GM21447 (cell line): ENCODE measurements around the gene S100A4.
A peak's percentile ranks its signal among the peaks of the same experiment; 100 is the strongest.
"Not testable (repeated sequence)": the region's sequence is repeated elsewhere in the genome, so short reads cannot be mapped to it uniquely, and the experiment has no call there.

Source experiments
- ATAC-seq: cut with Tn5 transposase; IDR thresholded peaks from one replicate; pipeline ENCODE4 v1.9.1; 2021; ENCODE audit not compliant: unreplicated experiment

The S100A4 gene

GRCh38 chr1:153545067-153546055, at the start of gene S100A4:
Gene S100A4 (minus strand): TSS chr1:153545806. CDS start chr1:153544794, 1,012 bp downstream.
- peak; percentile 57 for ATAC-seq

GRCh38 chr1:153592748-153593147, 47.1 kb upstream of the S100A4 start:
- no peak for ATAC-seq

- ATAC-seq, result no peak
Measured at GRCh38 chr1:153588482-153588881, 42.9 kb upstream of the S100A4 start.

- not testable (repeated sequence) for ATAC-seq
Measured at GRCh38 chr1:153588033-153588432, 42.4 kb upstream of the S100A4 start.

- no peak for ATAC-seq
Measured at GRCh38 chr1:153587314-153587713, 41.7 kb upstream of the S100A4 start.

GRCh38 chr1:153586347-153586746, 40.7 kb upstream of the S100A4 start:
- ATAC-seq, result no peak

- ATAC-seq, result no peak
Measured at GRCh38 chr1:153585006-153585405, 39.4 kb upstream of the S100A4 start.

- ATAC-seq, result no peak
Measured at GRCh38 chr1:153583976-153584375, 38.4 kb upstream of the S100A4 start.

GRCh38 chr1:153583514-153583913, 37.9 kb upstream of the S100A4 start:
- ATAC-seq, result not testable (repeated sequence)

GRCh38 chr1:153582836-153583235, 37.2 kb upstream of the S100A4 start:
- ATAC-seq, result not testable (repeated sequence)

- ATAC-seq, result no peak
Measured at GRCh38 chr1:153578936-153579335, 33.3 kb upstream of the S100A4 start.

- ATAC-seq, result no peak
Measured at GRCh38 chr1:153578490-153578889, 32.9 kb upstream of the S100A4 start.

- ATAC-seq, result no peak
Measured at GRCh38 chr1:153577624-153578051, 32.0 kb upstream of the S100A4 start.

GRCh38 chr1:153577138-153577537, 31.5 kb upstream of the S100A4 start:
- ATAC-seq, result no peak

- ATAC-seq, result not testable (repeated sequence)
Measured at GRCh38 chr1:153575497-153575896, 29.9 kb upstream of the S100A4 start.

- not testable (repeated sequence) for ATAC-seq
Measured at GRCh38 chr1:153575081-153575491, 29.5 kb upstream of the S100A4 start.

GRCh38 chr1:153573351-153573750, 27.7 kb upstream of the S100A4 start:
- no peak for ATAC-seq

- ATAC-seq, result no peak
Measured at GRCh38 chr1:153572569-153573015, 27.0 kb upstream of the S100A4 start.

GRCh38 chr1:153571706-153572105, 26.1 kb upstream of the S100A4 start:
- no peak for ATAC-seq

- ATAC-seq, result no peak
Measured at GRCh38 chr1:153570874-153571273, 25.3 kb upstream of the S100A4 start.

- no peak for ATAC-seq
Measured at GRCh38 chr1:153569465-153569864, 23.9 kb upstream of the S100A4 start.

- no peak for ATAC-seq
Measured at GRCh38 chr1:153568367-153569099, 22.9 kb upstream of the S100A4 start.
